22Rv1 (cell line): ENCODE measurements around the gene C4A.

Source experiments
- ZFX ChIP-seq: fragments of 450-650 bp; IDR thresholded peaks from 2 replicates; pipeline ENCODE4 v1.6.1; 2017; ENCODE audit warnings: antibody characterized with exemption, borderline replicate concordance
- TF ChIP-seq, protein P1 (sequence below): fragments of 450-650 bp; IDR thresholded peaks from 2 replicates; pipeline ENCODE4 v1.5.1; 2017; ENCODE audit warnings: mild to moderate bottlenecking

DNA sequence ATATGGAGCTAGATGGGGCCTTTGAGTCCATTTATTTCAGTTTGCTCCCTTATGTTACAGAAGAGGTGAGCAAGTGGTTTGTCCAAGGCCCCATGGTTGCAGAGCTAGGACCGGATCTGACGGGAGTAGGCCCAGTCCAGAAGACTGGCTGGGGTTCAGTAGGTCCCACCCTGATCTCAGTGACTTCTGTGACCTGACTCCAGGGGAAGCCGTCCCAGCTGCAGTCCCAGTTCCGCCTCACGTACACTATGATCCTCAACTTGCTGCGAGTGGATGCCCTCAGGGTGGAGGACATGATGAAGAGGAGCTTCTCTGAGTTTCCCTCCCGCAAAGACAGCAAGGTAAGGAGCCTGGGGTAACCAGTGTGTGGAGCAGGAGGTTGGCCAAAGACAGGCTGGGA is 15.4 kb upstream of the C4A start:
- TF ChIP-seq, protein P1, sequence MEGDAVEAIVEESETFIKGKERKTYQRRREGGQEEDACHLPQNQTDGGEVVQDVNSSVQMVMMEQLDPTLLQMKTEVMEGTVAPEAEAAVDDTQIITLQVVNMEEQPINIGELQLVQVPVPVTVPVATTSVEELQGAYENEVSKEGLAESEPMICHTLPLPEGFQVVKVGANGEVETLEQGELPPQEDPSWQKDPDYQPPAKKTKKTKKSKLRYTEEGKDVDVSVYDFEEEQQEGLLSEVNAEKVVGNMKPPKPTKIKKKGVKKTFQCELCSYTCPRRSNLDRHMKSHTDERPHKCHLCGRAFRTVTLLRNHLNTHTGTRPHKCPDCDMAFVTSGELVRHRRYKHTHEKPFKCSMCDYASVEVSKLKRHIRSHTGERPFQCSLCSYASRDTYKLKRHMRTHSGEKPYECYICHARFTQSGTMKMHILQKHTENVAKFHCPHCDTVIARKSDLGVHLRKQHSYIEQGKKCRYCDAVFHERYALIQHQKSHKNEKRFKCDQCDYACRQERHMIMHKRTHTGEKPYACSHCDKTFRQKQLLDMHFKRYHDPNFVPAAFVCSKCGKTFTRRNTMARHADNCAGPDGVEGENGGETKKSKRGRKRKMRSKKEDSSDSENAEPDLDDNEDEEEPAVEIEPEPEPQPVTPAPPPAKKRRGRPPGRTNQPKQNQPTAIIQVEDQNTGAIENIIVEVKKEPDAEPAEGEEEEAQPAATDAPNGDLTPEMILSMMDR = no peak
- TF ChIP-seq ZFX = no peak
